Measurements from ENCODE around the gene RNASE7.

GRCh38 chr14:21049271-21049673 lies 7.1 kb downstream of the RNASE7 start:
- TF ChIP-seq CTCF (conservative IDR thresholded peaks at IDR 0.05; ENCODE audit: low read length) (no peak), EZH2phosphoT487 (IDR thresholded peaks at IDR 0.05; ENCODE audit: borderline replicate concordance, low read depth, low read length) (no peak)

Data from OCI-LY7 (cell line).